Measurements from ENCODE around the gene ADPRS. TPM values are rescaled to one million over a fixed set of nuclear protein-coding genes. Genes with fewer than 3 reads are reported as not detected.

Gene ADPRS
- total and polyA plus RNA-seq, 9 of the 15 experiments (the other 6 are each of a cell fraction or from before 2014, with no cell fraction given), result 5.9 to 40.0 (median 27.4) TPM

- Histone ChIP-seq H3K27ac (ENCODE audit: extremely low read depth, low read depth, low read length) (no peak overlapping the region), H3K9me3 (replicated peaks; ENCODE audit: control insufficient read depth, insufficient read depth, low read depth, low read length) (no peaks in the 10 kb centered on the region), H3K4me1 (replicated peaks in 1 of 2; ENCODE audit: control insufficient read depth in 2 of 2, insufficient read depth in 2 of 2, low read length in 2 of 2) (peaks cover 18 to 44% of the 10 kb centered on the region in 2 experiments; a peak in 4 of 5 replicates), H3K27me3 (ENCODE audit: control insufficient read depth in 2 of 2, insufficient read depth in 2 of 2, low read length in 2 of 2) (no peaks in the 10 kb centered on the region), H4K20me1 (replicated peaks; ENCODE audit: control insufficient read depth, insufficient read depth, low read length) (no peaks in the 10 kb centered on the region), H3K4me3 (no peak overlapping the region), H3K79me2 (ENCODE audit: control insufficient read depth, insufficient read depth, low read length) (peaks cover 21% of the 10 kb centered on the region), H3K36me3 (ENCODE audit: control insufficient read depth, insufficient read depth, low read length) (peaks cover 17% of the 10 kb centered on the region; the same call in 2 of the 3 replicates), H3K9me1 (ENCODE audit: control insufficient read depth, insufficient read depth, low read length) (peaks cover 6% of the 10 kb centered on the region), H3K4me2 (ENCODE audit: insufficient read depth, low read length) (no peak overlapping the region), H2AFZ (ENCODE audit: low read depth, low read length) (peak overlapping the region; percentile 99), H3K9ac (ENCODE audit: insufficient read depth in 1 of 2, low read depth in 2 of 2, low read length in 2 of 2) (peak overlapping the region in 1 of 2 experiments; percentile 63; a peak in 1 of 4 replicates)
- DNase-seq (ENCODE audit: extremely low read depth in 1 of 4, low spot score in 3 of 4) (peak in 1 of 4 experiments; percentile 28), ATAC-seq (no peak), FAIRE-seq (no peak)
- intact Hi-C loops (cut with micrococcal nuclease), result loop anchor here (5.0 kb wide), 2 partner anchors 154 to 229 kb away; partner anchors contain the start of gene AGO3
- ChIA-PET CTCF (ENCODE audit: low intra/inter-chr PET ratio) (no interaction called here), POLR2A (interaction anchor here (0.6 to 1.9 kb wide), 6 partner anchors 9 to 429 kb away, joined by 3 to 5 read pairs (median 4); no protein-coding TSS in a partner anchor)
- in situ Hi-C loops (cut with MboI), result no loop called here
- 68% methylated on average over 12 of the region's 12 CpGs for WGBS (ENCODE audit: insufficient coverage, low coverage, missing lambda C conversion rate)
- BruUV-seq (replicated peaks), result no TSS peak
- no peak for TF ChIP-seq PHF21A (IDR thresholded peaks at IDR 0.05; ENCODE audit: borderline replicate concordance, low read depth)
- peak; percentile 70 for TF ChIP-seq ZBTB7A (IDR thresholded peaks at IDR 0.05; ENCODE audit: borderline replicate concordance, control insufficient read depth, low read depth, low read length)
- TF ChIP-seq SRF (CRISPR knock-in tag; IDR thresholded peaks at IDR 0.05), result no peak
Observed at GRCh38 chr1:36086529-36087232, 2.0 kb upstream of the ADPRS start.
